HG03135 (cell line): ENCODE results near the gene SOSTDC1.
"Not testable (repeated sequence)": the region's sequence is repeated elsewhere in the genome, so short reads cannot be mapped to it uniquely, and the experiment has no call there.

ENCODE experiments used
- ATAC-seq: cut with Tn5 transposase; IDR thresholded peaks from one replicate; pipeline ENCODE4 v1.9.1; 2021; ENCODE audit warnings: mild to moderate bottlenecking, moderate library complexity; ENCODE audit not compliant: unreplicated experiment

Gene SOSTDC1

DNA sequence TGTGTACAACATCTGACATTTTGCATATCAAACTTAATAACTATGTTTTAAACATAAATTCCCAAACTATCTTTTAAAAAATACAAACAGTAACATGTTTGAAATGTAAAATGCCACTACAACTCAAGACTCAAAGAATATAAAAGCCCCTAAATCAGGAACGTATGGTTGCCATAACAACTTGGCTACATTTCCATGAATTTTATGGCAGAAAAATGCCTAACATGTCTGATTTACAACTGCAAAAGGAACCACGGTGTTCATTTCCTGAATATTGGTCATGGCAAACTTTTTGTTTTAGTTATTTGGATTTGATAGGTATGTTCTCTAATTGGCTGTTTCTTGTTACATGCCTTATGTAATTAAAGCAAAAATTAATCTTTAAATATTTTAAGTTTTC is 2.0 kb downstream of the SOSTDC1 start:
- no peak for ATAC-seq

- ATAC-seq, result no peak
Measured at GRCh38 chr7:16462431-16462889, 3.1 kb downstream of the SOSTDC1 start.

DNA sequence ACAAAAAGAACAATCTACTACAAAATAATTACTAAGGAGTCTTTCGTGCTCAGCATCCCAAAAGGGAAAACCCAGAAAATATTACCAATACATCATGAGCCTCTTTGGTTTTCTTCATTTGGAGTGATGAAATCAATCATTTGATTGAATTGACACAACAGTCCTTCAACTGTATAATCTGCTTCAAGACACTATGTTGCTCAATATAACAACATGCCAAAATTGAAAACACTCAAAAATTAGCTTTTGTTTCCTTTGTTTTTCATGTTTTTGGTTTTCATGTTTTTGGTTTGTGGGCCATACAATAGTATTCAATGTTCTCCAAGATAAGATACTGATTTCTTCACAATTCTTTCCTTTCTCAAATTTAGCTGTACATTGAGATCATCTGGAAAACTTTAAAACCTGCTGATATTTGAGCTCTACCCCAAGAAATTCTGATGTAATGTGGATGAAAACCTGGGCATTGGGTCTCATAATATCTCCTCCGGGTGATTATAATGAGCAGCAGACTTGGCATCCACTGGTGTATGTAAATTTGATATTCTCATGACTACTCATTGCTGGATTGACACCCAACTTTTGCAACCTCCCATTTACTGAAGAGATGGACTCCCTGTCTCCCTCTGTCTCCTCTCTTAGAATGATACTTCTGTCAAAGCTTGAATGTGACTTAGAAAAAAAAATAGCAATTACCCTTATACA is 4.6 kb downstream of the SOSTDC1 start:
- ATAC-seq, result no peak

- ATAC-seq, result not testable (repeated sequence)
Measured at GRCh38 chr7:16456303-16456702, 9.2 kb downstream of the SOSTDC1 start.

- no peak for ATAC-seq
Measured at GRCh38 chr7:16455591-16455990, 9.9 kb downstream of the SOSTDC1 start.

GRCh38 chr7:16450366-16450765 is 15.2 kb downstream of the SOSTDC1 start:
- no peak for ATAC-seq

- ATAC-seq, result no peak
Measured at GRCh38 chr7:16447876-16448275, 17.7 kb downstream of the SOSTDC1 start.

- no peak for ATAC-seq
Measured at GRCh38 chr7:16446508-16446907, 19.0 kb downstream of the SOSTDC1 start.

DNA sequence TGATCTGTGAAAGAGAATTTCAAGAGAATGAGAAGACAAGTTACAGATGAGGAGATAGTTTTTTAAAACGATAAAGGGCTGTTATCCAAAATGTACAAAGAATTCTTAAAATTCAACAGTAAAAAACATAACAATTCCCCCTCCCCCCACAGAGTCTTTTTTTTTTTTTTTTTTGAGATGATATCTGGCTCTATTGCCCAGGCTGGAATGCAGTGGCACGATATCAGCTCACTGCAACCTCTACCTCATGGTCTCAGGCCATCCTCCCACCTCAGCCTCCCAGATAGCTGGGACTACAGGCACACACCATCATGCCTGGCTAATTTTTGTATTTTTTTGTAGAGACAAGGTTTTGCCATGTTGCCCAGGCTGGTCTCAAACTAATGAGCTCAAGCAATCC is 21.7 kb downstream of the SOSTDC1 start:
- ATAC-seq, result not testable (repeated sequence)

DNA sequence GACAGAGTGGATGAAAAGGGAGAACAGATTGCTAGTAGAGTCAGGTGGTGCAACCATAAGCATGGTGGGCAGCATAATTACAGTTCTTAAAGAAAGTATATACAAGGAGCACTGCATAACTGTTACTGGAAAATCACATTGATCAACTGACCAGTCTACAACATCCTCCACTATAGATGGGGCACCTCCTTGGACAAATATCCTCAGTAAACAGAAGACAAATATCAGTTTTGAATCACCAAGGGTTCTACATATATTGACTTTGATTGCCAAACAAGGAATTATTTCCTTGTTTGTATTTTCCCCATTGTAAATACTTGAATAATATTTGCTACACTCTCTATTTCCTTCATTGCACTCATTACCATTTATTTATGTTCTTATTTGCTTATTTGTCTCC is 26.6 kb downstream of the SOSTDC1 start:
- no peak for ATAC-seq

GRCh38 chr7:16436306-16436705 is 29.2 kb downstream of the SOSTDC1 start:
- no peak for ATAC-seq

DNA sequence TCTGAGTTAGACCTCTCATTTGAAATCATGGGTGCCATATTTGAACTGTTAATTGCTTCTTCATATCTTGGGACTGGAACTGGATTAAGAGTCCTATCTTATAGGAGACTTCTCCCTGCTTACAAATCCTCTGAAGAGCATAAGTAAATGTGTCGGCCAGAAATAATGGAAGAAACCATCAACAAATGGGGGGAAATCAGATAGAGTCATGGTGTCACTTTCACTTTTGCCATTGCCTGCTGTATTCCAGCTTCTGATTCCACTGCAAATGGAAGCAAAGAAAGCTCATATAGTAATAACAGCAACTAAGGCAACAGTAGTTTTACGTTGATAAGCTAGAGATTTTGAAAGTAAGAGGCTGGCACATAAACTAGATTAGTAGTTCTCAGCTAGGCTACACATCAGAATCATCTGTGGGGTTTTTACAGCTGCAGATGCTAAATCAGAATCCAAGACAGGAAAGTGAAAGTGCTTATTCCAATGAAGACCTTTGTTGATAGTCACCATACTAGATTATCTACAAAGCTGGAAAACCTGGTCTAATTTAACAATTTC is 31.9 kb downstream of the SOSTDC1 start:
- no peak for ATAC-seq

DNA sequence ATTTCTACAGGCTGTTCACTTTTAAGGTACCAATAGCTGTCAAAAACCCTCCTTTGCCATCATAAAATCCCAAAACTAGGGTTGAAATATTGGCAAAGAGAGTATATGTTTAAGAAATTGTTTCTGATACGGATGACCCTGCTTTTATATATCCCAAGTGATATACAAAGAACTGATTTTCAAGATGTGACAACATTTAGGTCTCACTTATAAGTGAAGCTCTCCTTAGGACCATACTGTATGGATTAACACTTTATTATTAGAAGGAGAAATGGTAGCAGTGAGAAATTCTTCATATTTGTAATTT is 33.2 kb downstream of the SOSTDC1 start:
- ATAC-seq, result no peak

DNA sequence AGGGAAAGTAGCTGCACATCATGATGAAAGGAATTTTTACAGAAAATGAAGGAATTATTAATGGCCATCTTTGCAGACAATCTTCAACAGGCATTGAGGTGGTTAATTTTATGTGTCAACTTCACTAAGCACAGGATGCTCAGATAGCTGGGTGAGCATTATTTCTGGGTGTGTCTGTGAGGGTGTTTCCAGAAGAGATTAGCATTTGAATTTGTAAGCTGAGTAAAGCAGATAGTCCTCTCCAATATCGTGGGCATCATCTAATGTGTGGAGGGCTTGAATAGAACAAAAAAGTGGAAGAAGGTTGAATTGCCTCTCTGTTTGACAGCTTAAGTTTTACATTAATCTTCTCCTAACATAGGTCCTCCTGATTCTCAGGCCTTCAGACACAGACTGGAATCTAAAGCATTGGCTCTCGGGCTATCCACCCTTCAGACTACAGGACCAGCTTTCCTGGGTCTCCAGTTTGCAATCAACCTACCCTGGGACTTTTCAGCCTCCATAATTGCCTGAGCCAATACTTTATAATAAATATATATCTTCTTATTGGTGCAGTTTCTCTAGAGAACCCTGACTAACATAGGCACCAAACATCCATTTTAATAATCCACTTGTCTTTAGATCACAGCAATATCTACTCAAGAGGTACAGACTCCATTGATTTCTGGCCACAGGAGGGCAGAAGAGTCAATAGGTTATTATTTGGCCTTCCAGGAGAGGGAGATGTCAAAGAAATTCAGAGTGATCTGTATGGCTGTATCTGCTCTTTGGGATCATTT is 33.7 kb downstream of the SOSTDC1 start:
- no peak for ATAC-seq

- no peak for ATAC-seq
Measured at GRCh38 chr7:16430133-16430532, 35.4 kb downstream of the SOSTDC1 start.

- ATAC-seq, result no peak
Measured at GRCh38 chr7:16428672-16429071, 36.9 kb downstream of the SOSTDC1 start.

DNA sequence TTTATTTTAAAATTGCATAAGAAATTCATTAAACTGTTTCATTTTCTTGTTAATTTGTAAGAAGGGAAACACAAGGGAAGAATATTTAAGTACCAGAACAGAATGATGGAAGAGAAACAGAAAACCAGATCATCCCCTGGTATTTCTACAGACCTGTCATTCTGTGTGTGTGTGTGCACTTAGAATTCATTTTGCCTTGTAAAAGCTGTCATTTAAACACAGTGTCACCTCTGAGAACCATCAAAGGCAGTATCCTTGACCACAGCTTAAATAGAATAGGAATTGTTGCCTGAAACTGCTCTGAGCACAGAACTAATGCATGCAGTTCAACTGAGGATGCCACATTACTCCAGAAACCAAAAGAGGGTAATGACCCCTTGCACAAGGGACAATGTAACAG is 37.4 kb downstream of the SOSTDC1 start:
- no peak for ATAC-seq

GRCh38 chr7:16423761-16424160 is 41.8 kb downstream of the SOSTDC1 start:
- no peak for ATAC-seq

DNA sequence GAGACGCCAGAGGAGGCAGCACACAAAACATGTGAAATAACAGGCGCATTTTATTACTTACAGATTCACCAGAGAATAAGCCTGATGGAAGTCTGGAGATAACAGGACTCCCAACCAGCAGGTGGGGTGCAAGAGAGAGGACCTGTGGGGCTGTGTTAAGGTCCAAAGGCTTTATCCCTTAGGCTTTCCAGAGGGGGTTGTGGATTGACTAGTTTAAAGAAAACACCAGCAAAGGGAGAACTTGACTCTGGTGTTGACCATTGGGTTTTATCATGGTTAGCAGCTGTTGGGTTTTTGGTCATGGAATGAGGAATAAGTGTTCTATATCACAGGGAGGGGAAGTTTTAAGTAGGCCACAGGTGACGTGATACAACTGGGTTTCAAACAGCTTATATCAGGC is 42.6 kb downstream of the SOSTDC1 start:
- no peak for ATAC-seq

GRCh38 chr7:16422103-16422435 is 43.5 kb downstream of the SOSTDC1 start:
- ATAC-seq, result no peak

GRCh38 chr7:16421333-16422102 is 44.0 kb downstream of the SOSTDC1 start, which contains the start of gene CRPPA:
TSS of gene CRPPA (minus strand) at chr7:16421538. CDS start at chr7:16421322, 216 bp downstream.
- ATAC-seq, result peak; percentile 37
